LNCaP clone FGC (cell line): ENCODE results near the gene PRKCQ.

Experiments
- DNase-seq: peaks from one replicate; pipeline ENCODE4 v3.0.0-alpha.2; 2011; ENCODE audit warnings: low read depth
- H3K4me3 ChIP-seq: 2 replicates; pipeline ENCODE4 v1.5.1; 2011; ENCODE audit warnings: mild to moderate bottlenecking, low read depth, low read length, control low read depth
- CTCF ChIP-seq: IDR thresholded peaks from 2 replicates; pipeline ENCODE4 v1.5.1; 2012; ENCODE audit warnings: mild to moderate bottlenecking; ENCODE audit not compliant: control insufficient read depth, insufficient read depth; ENCODE audit errors: extremely low read depth

The PRKCQ gene

GRCh38 chr10:6542999-6543430 lies 37.1 kb downstream of the PRKCQ start:
- no peak for TF ChIP-seq CTCF
- H3K4me3 ChIP-seq = 0 out of 2 replicates have a peak overlapping the region, but pooled peaks have one; percentile 4
- no peak for DNase-seq

- no peak for TF ChIP-seq CTCF
- no peak for DNase-seq
- no peak overlapping the region for H3K4me3 ChIP-seq
Measured at GRCh38 chr10:6539833-6540232, 40.2 kb downstream of the PRKCQ start.

- H3K4me3 ChIP-seq = no peak overlapping the region
- DNase-seq = no peak
- TF ChIP-seq CTCF = no peak
Measured at GRCh38 chr10:6537770-6538169, 42.3 kb downstream of the PRKCQ start.

GRCh38 chr10:6536102-6536501 lies 44.0 kb downstream of the PRKCQ start:
- DNase-seq = no peak
- H3K4me3 ChIP-seq = no peak overlapping the region
- TF ChIP-seq CTCF = no peak

- H3K4me3 ChIP-seq = no peak overlapping the region
- DNase-seq = no peak
- no peak for TF ChIP-seq CTCF
Measured at GRCh38 chr10:6535156-6535764, 44.8 kb downstream of the PRKCQ start.

- H3K4me3 ChIP-seq = no peak overlapping the region
- DNase-seq = no peak
- TF ChIP-seq CTCF = no peak
Measured at GRCh38 chr10:6532321-6532720, 47.8 kb downstream of the PRKCQ start.

GRCh38 chr10:6530966-6531365 lies 49.1 kb downstream of the PRKCQ start:
- no peak overlapping the region for H3K4me3 ChIP-seq
- no peak for TF ChIP-seq CTCF
- no peak for DNase-seq
